ENCODE measurements around the gene KRTAP12-4. TPM values are rescaled to one million over a fixed set of nuclear protein-coding genes. Genes with fewer than 3 reads are reported as not detected.

The KRTAP12-4 gene
- total and polyA plus RNA-seq, 9 of the 15 experiments (the other 6 are each of a cell fraction or from before 2014, with no cell fraction given): not detected

GRCh38 chr21:44671911-44672310 is 17.5 kb upstream of the KRTAP12-4 start (continued):
- TF ChIP-seq ZNF785 (CRISPR knock-in tag; IDR thresholded peaks at IDR 0.05) (no peak), SUPT5H (IDR thresholded peaks at IDR 0.05) (no peak), TAF9B (IDR thresholded peaks at IDR 0.05; ENCODE audit: partially characterized antibody) (no peak), ZMIZ1 (IDR thresholded peaks at IDR 0.05; ENCODE audit: low read depth in 2 of 2, low read length in 2 of 2) (no peak), FOXA3 (CRISPR knock-in tag; conservative IDR thresholded peaks at IDR 0.05 in 1 of 2, IDR thresholded peaks at IDR 0.05 in 1 of 2) (no peak), CHD7 (IDR thresholded peaks at IDR 0.05; ENCODE audit: low read depth, low read length) (no peak), ZC3H8 (IDR thresholded peaks at IDR 0.05) (no peak), ILF3 (IDR thresholded peaks at IDR 0.05; ENCODE audit: borderline replicate concordance) (no peak), ZBED1 (IDR thresholded peaks at IDR 0.05) (no peak), CCAR2 (IDR thresholded peaks at IDR 0.05; ENCODE audit: low read depth, low read length) (no peak)
